ENCODE data around the gene EGFL6.

Gene EGFL6, protein sequence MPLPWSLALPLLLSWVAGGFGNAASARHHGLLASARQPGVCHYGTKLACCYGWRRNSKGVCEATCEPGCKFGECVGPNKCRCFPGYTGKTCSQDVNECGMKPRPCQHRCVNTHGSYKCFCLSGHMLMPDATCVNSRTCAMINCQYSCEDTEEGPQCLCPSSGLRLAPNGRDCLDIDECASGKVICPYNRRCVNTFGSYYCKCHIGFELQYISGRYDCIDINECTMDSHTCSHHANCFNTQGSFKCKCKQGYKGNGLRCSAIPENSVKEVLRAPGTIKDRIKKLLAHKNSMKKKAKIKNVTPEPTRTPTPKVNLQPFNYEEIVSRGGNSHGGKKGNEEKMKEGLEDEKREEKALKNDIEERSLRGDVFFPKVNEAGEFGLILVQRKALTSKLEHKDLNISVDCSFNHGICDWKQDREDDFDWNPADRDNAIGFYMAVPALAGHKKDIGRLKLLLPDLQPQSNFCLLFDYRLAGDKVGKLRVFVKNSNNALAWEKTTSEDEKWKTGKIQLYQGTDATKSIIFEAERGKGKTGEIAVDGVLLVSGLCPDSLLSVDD

GRCh38 chrX:13569479-13570260 lies at the start of gene EGFL6:
Gene EGFL6 (plus strand): TSS chrX:13569601. CDS start chrX:13569862, 261 bp downstream.
- no peaks in the 10 kb centered on the region for H3K4me1 ChIP-seq (ENCODE audit: insufficient read depth, low read length)
- peaks cover 56% of the 10 kb centered on the region for H3K27me3 ChIP-seq (ENCODE audit: insufficient read depth, low read length)
- no peak within 1 kb of the TSS for H3K4me3 ChIP-seq (ENCODE audit: low read length)
- H2AFZ ChIP-seq (ENCODE audit: low read depth, low read length) = no peak within 1 kb of the TSS
- no peaks in the 10 kb centered on the region for H3K9me3 ChIP-seq (ENCODE audit: low read length)
- no peaks in the 10 kb centered on the region for H3K36me3 ChIP-seq (ENCODE audit: insufficient read depth, low read length)

DNA sequence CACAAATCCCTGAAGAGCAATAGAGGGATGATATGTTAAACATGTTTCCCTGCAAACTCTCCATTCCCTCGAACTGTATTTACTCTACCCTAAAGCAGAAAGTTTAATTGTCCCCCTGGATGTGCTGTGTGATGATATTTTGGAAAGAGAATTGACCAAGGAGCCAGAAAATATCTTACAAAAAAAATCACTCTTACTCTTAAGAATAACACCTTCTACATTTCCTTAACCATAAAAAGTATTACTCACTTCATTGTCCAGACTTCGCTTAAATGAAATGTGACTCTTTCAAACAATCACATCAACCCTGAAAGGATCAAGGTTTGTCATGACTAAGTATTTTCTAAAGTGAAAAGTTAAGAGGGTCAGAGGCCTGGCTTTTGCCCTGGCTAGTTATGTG lies 49.0 kb upstream of the EGFL6 start:
- no peaks in the 10 kb centered on the region for H3K9me3 ChIP-seq (ENCODE audit: low read length)
- no peaks in the 10 kb centered on the region for H3K27me3 ChIP-seq (ENCODE audit: insufficient read depth, low read length)
- no peak overlapping the region for H2AFZ ChIP-seq (ENCODE audit: low read depth, low read length)
- no peaks in the 10 kb centered on the region for H3K4me1 ChIP-seq (ENCODE audit: insufficient read depth, low read length)
- no peaks in the 10 kb centered on the region for H3K36me3 ChIP-seq (ENCODE audit: insufficient read depth, low read length)
- no peak overlapping the region for H3K4me3 ChIP-seq (ENCODE audit: low read length)

DNA sequence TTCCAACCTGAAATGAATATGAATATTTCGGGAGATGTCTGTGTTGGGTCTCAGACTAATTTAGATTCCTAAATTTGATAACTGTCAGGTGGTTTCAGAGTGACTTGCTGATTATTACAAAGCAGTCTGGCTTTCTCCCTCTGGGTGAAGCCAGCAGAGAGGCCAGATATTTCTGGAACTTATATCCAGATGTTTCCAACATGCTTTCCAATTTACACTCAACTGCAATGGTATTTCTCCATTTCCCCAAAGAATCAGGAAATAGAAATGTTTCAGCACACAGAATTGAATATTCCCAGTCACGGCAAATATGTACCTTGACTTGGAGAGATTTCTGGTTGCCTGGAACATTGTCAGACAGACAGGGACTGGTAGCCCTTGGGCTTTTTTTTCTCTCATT lies 48.5 kb upstream of the EGFL6 start:
- Histone ChIP-seq H3K36me3 (ENCODE audit: insufficient read depth, low read length) (no peaks in the 10 kb centered on the region), H3K9me3 (ENCODE audit: low read length) (no peaks in the 10 kb centered on the region), H3K27me3 (ENCODE audit: insufficient read depth, low read length) (no peaks in the 10 kb centered on the region), H3K4me1 (ENCODE audit: insufficient read depth, low read length) (no peaks in the 10 kb centered on the region), H2AFZ (ENCODE audit: low read depth, low read length) (no peak overlapping the region), H3K4me3 (ENCODE audit: low read length) (no peak overlapping the region)

DNA sequence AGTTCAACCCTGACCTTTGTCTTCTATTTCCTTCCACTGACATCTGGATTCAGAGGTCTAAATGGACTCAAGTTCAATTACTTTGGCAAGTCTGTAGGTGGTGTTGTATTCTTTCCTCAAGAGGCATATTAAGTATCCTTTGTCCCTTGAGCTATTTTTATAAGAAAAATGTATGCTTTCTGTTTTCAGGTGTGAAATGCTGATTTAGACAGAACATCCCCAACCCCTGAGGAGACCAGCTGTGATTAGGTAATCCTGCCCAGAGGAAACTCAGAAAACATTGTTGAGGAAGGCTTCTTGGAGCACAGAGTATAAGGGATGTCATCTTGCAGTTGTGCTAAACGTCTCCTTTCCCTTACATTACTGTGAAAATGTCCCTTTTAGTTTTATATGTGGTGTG lies 46.6 kb upstream of the EGFL6 start:
- Histone ChIP-seq H3K36me3 (ENCODE audit: insufficient read depth, low read length) (no peaks in the 10 kb centered on the region), H2AFZ (ENCODE audit: low read depth, low read length) (no peak overlapping the region), H3K4me1 (ENCODE audit: insufficient read depth, low read length) (no peaks in the 10 kb centered on the region)

GRCh38 chrX:13533726-13534125 lies 35.7 kb upstream of the EGFL6 start:
- no peaks in the 10 kb centered on the region for H3K9me3 ChIP-seq (ENCODE audit: low read length)
- no peak overlapping the region for H2AFZ ChIP-seq (ENCODE audit: low read depth, low read length)
- no peaks in the 10 kb centered on the region for H3K36me3 ChIP-seq (ENCODE audit: insufficient read depth, low read length)
- no peaks in the 10 kb centered on the region for H3K4me1 ChIP-seq (ENCODE audit: insufficient read depth, low read length)
- no peaks in the 10 kb centered on the region for H3K27me3 ChIP-seq (ENCODE audit: insufficient read depth, low read length)
- H3K4me3 ChIP-seq (ENCODE audit: low read length) = no peak overlapping the region

More for the DNA sequence above, 46.6 kb upstream of the EGFL6 start:
- Histone ChIP-seq H3K27me3 (ENCODE audit: insufficient read depth, low read length) (no peaks in the 10 kb centered on the region), H3K4me3 (ENCODE audit: low read length) (no peak overlapping the region), H3K9me3 (ENCODE audit: low read length) (no peaks in the 10 kb centered on the region)

- H3K4me1 ChIP-seq (ENCODE audit: insufficient read depth, low read length) = no peaks in the 10 kb centered on the region
- no peak overlapping the region for H2AFZ ChIP-seq (ENCODE audit: low read depth, low read length)
- H3K27me3 ChIP-seq (ENCODE audit: insufficient read depth, low read length) = no peaks in the 10 kb centered on the region
- H3K4me3 ChIP-seq (ENCODE audit: low read length) = no peak overlapping the region
- H3K36me3 ChIP-seq (ENCODE audit: insufficient read depth, low read length) = no peaks in the 10 kb centered on the region
- H3K9me3 ChIP-seq (ENCODE audit: low read length) = no peaks in the 10 kb centered on the region
Measured at GRCh38 chrX:13535376-13536165, 33.8 kb upstream of the EGFL6 start.

GRCh38 chrX:13536551-13536950 lies 32.9 kb upstream of the EGFL6 start:
- no peaks in the 10 kb centered on the region for H3K36me3 ChIP-seq (ENCODE audit: insufficient read depth, low read length)
- no peak overlapping the region for H3K4me3 ChIP-seq (ENCODE audit: low read length)
- no peaks in the 10 kb centered on the region for H3K9me3 ChIP-seq (ENCODE audit: low read length)
- no peaks in the 10 kb centered on the region for H3K4me1 ChIP-seq (ENCODE audit: insufficient read depth, low read length)
- no peak overlapping the region for H2AFZ ChIP-seq (ENCODE audit: low read depth, low read length)
- H3K27me3 ChIP-seq (ENCODE audit: insufficient read depth, low read length) = no peaks in the 10 kb centered on the region

DNA sequence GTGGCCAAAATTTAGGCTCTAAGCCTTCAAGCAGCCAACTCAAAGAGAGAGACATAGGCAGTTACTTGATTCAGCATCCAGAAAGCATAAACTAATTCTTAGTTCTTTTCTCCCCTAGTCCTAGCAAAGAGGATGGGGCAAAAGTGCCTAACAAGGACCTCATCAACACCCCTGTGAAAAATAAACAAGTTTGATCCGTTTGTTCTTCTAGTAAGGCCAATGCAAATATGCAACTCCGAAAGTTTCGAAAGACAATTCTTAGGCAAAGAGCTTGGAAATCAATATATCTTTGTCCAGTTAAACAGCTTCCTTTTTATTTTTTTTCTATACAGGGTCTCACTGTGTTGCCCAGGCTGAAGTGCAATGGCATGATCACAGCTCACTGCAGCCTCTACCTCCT lies 31.0 kb upstream of the EGFL6 start:
- no peaks in the 10 kb centered on the region for H3K9me3 ChIP-seq (ENCODE audit: low read length)
- no peaks in the 10 kb centered on the region for H3K27me3 ChIP-seq (ENCODE audit: insufficient read depth, low read length)
- no peaks in the 10 kb centered on the region for H3K36me3 ChIP-seq (ENCODE audit: insufficient read depth, low read length)
- H2AFZ ChIP-seq (ENCODE audit: low read depth, low read length) = no peak overlapping the region
- no peaks in the 10 kb centered on the region for H3K4me1 ChIP-seq (ENCODE audit: insufficient read depth, low read length)
- no peak overlapping the region for H3K4me3 ChIP-seq (ENCODE audit: low read length)

- H3K27me3 ChIP-seq (ENCODE audit: insufficient read depth, low read length) = no peaks in the 10 kb centered on the region
- no peak overlapping the region for H3K4me3 ChIP-seq (ENCODE audit: low read length)
- no peaks in the 10 kb centered on the region for H3K36me3 ChIP-seq (ENCODE audit: insufficient read depth, low read length)
- H3K9me3 ChIP-seq (ENCODE audit: low read length) = no peaks in the 10 kb centered on the region
- no peak overlapping the region for H2AFZ ChIP-seq (ENCODE audit: low read depth, low read length)
- H3K4me1 ChIP-seq (ENCODE audit: insufficient read depth, low read length) = no peaks in the 10 kb centered on the region
Measured at GRCh38 chrX:13540602-13541001, 28.8 kb upstream of the EGFL6 start.

- H3K4me3 ChIP-seq (ENCODE audit: low read length) = no peak overlapping the region
- H3K27me3 ChIP-seq (ENCODE audit: insufficient read depth, low read length) = peaks cover 11% of the 10 kb centered on the region
Measured at GRCh38 chrX:13545726-13546125, 23.7 kb upstream of the EGFL6 start.

GRCh38 chrX:13547671-13548070 lies 21.7 kb upstream of the EGFL6 start:
- Histone ChIP-seq H2AFZ (ENCODE audit: low read depth, low read length) (no peak overlapping the region), H3K4me3 (ENCODE audit: low read length) (no peak overlapping the region), H3K4me1 (ENCODE audit: insufficient read depth, low read length) (no peaks in the 10 kb centered on the region), H3K9me3 (ENCODE audit: low read length) (no peaks in the 10 kb centered on the region), H3K36me3 (ENCODE audit: insufficient read depth, low read length) (no peaks in the 10 kb centered on the region), H3K27me3 (ENCODE audit: insufficient read depth, low read length) (peaks cover 11% of the 10 kb centered on the region)

More at GRCh38 chrX:13545726-13546125, 23.7 kb upstream of the EGFL6 start:
- Histone ChIP-seq H2AFZ (ENCODE audit: low read depth, low read length) (no peak overlapping the region), H3K36me3 (ENCODE audit: insufficient read depth, low read length) (no peaks in the 10 kb centered on the region), H3K9me3 (ENCODE audit: low read length) (no peaks in the 10 kb centered on the region), H3K4me1 (ENCODE audit: insufficient read depth, low read length) (no peaks in the 10 kb centered on the region)

DNA sequence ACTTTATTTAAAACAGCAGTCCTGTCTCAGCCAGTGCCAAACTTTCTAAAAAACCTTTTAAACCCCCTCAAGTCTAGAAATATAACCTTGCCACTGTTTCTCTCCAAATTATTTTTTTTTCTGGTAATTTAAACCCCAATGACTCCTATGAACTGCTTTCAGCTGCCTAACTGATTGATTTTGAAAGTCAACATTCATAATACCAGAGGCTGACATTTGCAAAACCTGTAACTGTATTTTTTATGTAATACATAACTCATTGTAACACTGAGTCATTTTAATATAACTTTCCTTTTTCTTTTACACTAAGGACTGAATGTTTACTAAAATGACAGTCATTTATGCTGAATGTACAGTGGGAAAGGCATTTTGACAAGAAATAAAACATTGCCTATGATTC lies 19.1 kb upstream of the EGFL6 start:
- Histone ChIP-seq H3K4me1 (ENCODE audit: insufficient read depth, low read length) (no peaks in the 10 kb centered on the region), H2AFZ (ENCODE audit: low read depth, low read length) (no peak overlapping the region), H3K36me3 (ENCODE audit: insufficient read depth, low read length) (no peaks in the 10 kb centered on the region), H3K27me3 (ENCODE audit: insufficient read depth, low read length) (peaks cover 15% of the 10 kb centered on the region), H3K9me3 (ENCODE audit: low read length) (no peaks in the 10 kb centered on the region), H3K4me3 (ENCODE audit: low read length) (no peak overlapping the region)
